Urinary bladder (tissue), 4 donors: Measurements from ENCODE around the gene PPBP. TPM values are rescaled to one million over a fixed set of nuclear protein-coding genes. Genes with fewer than 3 reads are reported as not detected.
"Not testable (repeated sequence)": the region's sequence is repeated elsewhere in the genome, so short reads cannot be mapped to it uniquely, and the experiment has no call there.

Experiments
- DNase-seq: peaks from one replicate; pipeline ENCODE4 v3.0.0-alpha.2; 2015; ENCODE audit errors: extremely low spot score
- H3K27ac ChIP-seq: one replicate; pipeline ENCODE4 v1.5.1; 2013; ENCODE audit warnings: low read depth, mild to moderate bottlenecking, moderate library complexity
- H3K36me3 ChIP-seq: one replicate; pipeline ENCODE4 v1.6.1; 2013; ENCODE audit warnings: mild to moderate bottlenecking, moderate library complexity; ENCODE audit not compliant: insufficient read depth
- H3K4me1 ChIP-seq: one replicate; pipeline ENCODE4 v1.6.1; 2013; ENCODE audit warnings: mild to moderate bottlenecking, moderate library complexity; ENCODE audit not compliant: insufficient read depth
- H3K4me3 ChIP-seq: one replicate; pipeline ENCODE4 v1.5.1; 2013; ENCODE audit warnings: low read depth, low read length
- WGBS: extraction: QIAGEN DNeasy Blood & Tissue Kit; methylation state at CpG from one replicate; pipeline ENCODE4 v1.1.7; 2013; 5-methylcytosine and 5-hydroxymethylcytosine counted together
- polyA plus RNA-seq: library from polyadenylated mRNA; stranded (reverse); fragments of 200-250 nt; gene quantifications from one replicate; pipeline ENCODE4 v1.2.3, GENCODE V29; 2013
- small RNA-seq: library from RNA; depleted of rRNA; stranded (forward); fragments of <200 nt; gene quantifications from one replicate; pipeline ENCODE3, GENCODE V24; 2014
- total RNA-seq: library from RNA; depleted of rRNA; stranded (reverse); fragments of >200 nt; gene quantifications from one replicate; pipeline ENCODE4 v1.2.3, GENCODE V29; 2014
- donor health status: healthy with polysubstance abuse.
- donor health status: healthy.

The PPBP gene
- total and polyA plus RNA-seq, 2 donors = 0.18 to 6.5 TPM

GRCh38 chr4:73950376-73950920 is 37.5 kb downstream of the PPBP start:
- DNase-seq, H3K4me3 ChIP-seq, H3K36me3 ChIP-seq, H3K4me1 ChIP-seq, H3K27ac ChIP-seq: not testable (repeated sequence)
- 51% methylated on average over 8 of the region's 8 CpGs for WGBS

GRCh38 chr4:73948990-73949706 is 38.8 kb downstream of the PPBP start:
- 88% methylated on average over 7 of the region's 7 CpGs for WGBS
- no peak overlapping the region for H3K4me3 ChIP-seq
- DNase-seq = no peak

GRCh38 chr4:73948291-73948690 is 39.7 kb downstream of the PPBP start:
- H3K27ac ChIP-seq = no peak overlapping the region
- no peaks in the 10 kb centered on the region for H3K36me3 ChIP-seq
- DNase-seq = no peak
- 86% methylated on average over 1 of the region's 1 CpG for WGBS
- no peak overlapping the region for H3K4me3 ChIP-seq
- H3K4me1 ChIP-seq = peaks cover 1% of the 10 kb centered on the region

More at GRCh38 chr4:73948990-73949706, 38.8 kb downstream of the PPBP start:
- no peaks in the 10 kb centered on the region for H3K4me1 ChIP-seq
- H3K36me3 ChIP-seq = no peaks in the 10 kb centered on the region
- no peak overlapping the region for H3K27ac ChIP-seq

- Histone ChIP-seq H3K4me1 (peaks cover 1% of the 10 kb centered on the region), H3K4me3 (no peak overlapping the region), H3K36me3 (no peaks in the 10 kb centered on the region), H3K27ac (no peak overlapping the region)
- DNase-seq = no peak
- WGBS = 68% methylated on average over 3 of the region's 3 CpGs
Measured at GRCh38 chr4:73947239-73947985, 40.6 kb downstream of the PPBP start.

- no peak overlapping the region for H3K4me3 ChIP-seq
- H3K36me3 ChIP-seq = no peaks in the 10 kb centered on the region
- DNase-seq = no peak
- H3K4me1 ChIP-seq = peaks cover 1% of the 10 kb centered on the region
- WGBS = 65% methylated on average over 3 of the region's 3 CpGs
- H3K27ac ChIP-seq = no peak overlapping the region
Measured at GRCh38 chr4:73945674-73946449, 42.1 kb downstream of the PPBP start.

GRCh38 chr4:73945140-73945539 is 42.9 kb downstream of the PPBP start:
- Histone ChIP-seq H3K27ac (no peak overlapping the region), H3K4me3 (no peak overlapping the region), H3K36me3 (no peaks in the 10 kb centered on the region), H3K4me1 (peaks cover 1% of the 10 kb centered on the region)
- no peak for DNase-seq
- WGBS = 63% methylated on average over 4 of the region's 4 CpGs

- Histone ChIP-seq H3K4me3 (no peak overlapping the region), H3K36me3 (no peaks in the 10 kb centered on the region), H3K27ac (no peak overlapping the region), H3K4me1 (peaks cover 1% of the 10 kb centered on the region)
- WGBS = 3% methylated on average over 49 of the region's 49 CpGs
- DNase-seq = no peak
Measured at GRCh38 chr4:73944061-73944875, 43.7 kb downstream of the PPBP start.

- DNase-seq = no peak
- H3K36me3 ChIP-seq = no peaks in the 10 kb centered on the region
- no peak overlapping the region for H3K27ac ChIP-seq
- no peak overlapping the region for H3K4me3 ChIP-seq
- peaks cover 1% of the 10 kb centered on the region for H3K4me1 ChIP-seq
Measured at GRCh38 chr4:73943555-73943954, 44.4 kb downstream of the PPBP start.

GRCh38 chr4:73936969-73937368 is 51.0 kb downstream of the PPBP start:
- no peaks in the 10 kb centered on the region for H3K36me3 ChIP-seq

More at GRCh38 chr4:73936969-73937368, 51.0 kb downstream of the PPBP start:
- H3K4me1 ChIP-seq = no peaks in the 10 kb centered on the region
- H3K27ac ChIP-seq = no peak overlapping the region
- H3K4me3 ChIP-seq = no peak overlapping the region
- DNase-seq = no peak

Small RNAs within 50 kb of the gene (small RNA-seq; reads per million reads assigned to genes)
- not detected for gene RN7SL218P

Other genes with a start within 250 kb of the PPBP start
- gene CXCL8, start 247.6 kb downstream of the PPBP start, total RNA-seq = 1.1 TPM
- 1.2 TPM for gene CXCL8, start 247.6 kb downstream of the PPBP start, polyA plus RNA-seq
- gene CXCL6, start 151.5 kb downstream of the PPBP start, total RNA-seq = 0.16 TPM
- gene CXCL6, start 151.5 kb downstream of the PPBP start, polyA plus RNA-seq = not detected
- not detected for gene PF4V1, start 134.9 kb downstream of the PPBP start, total RNA-seq
- gene PF4V1, start 134.9 kb downstream of the PPBP start, polyA plus RNA-seq = not detected
- 0.42 TPM for gene CXCL1, start 118.8 kb downstream of the PPBP start, total RNA-seq
- 1.5 TPM for gene CXCL1, start 118.8 kb downstream of the PPBP start, polyA plus RNA-seq
- gene PF4, start 6.2 kb downstream of the PPBP start, total RNA-seq = 0.58 TPM
- gene PF4, start 6.2 kb downstream of the PPBP start, polyA plus RNA-seq = 0.18 TPM
- gene CXCL5, start 10.5 kb upstream of the PPBP start, total RNA-seq = 0.11 TPM
- gene CXCL5, start 10.5 kb upstream of the PPBP start, polyA plus RNA-seq = 0.04 TPM
- gene CXCL3, start 50.5 kb upstream of the PPBP start, total RNA-seq = not detected
- gene CXCL3, start 50.5 kb upstream of the PPBP start, polyA plus RNA-seq = 0.95 TPM
- 2.2 TPM for gene CXCL2, start 111.0 kb upstream of the PPBP start, total RNA-seq
- gene CXCL2, start 111.0 kb upstream of the PPBP start, polyA plus RNA-seq = 9.4 TPM
- gene MTHFD2L, start 169.9 kb upstream of the PPBP start, total RNA-seq = 21.1 TPM
- 5.8 TPM for gene MTHFD2L, start 169.9 kb upstream of the PPBP start, polyA plus RNA-seq